Thymus (tissue), 11 donors: ENCODE measurements around the gene DNASE1L2. TPM values are rescaled to one million over a fixed set of nuclear protein-coding genes. Genes with fewer than 3 reads are reported as not detected.

ENCODE experiments used
- DNase-seq, 9 donors: peaks; one replicate each; pipeline ENCODE4 v3.0.0-alpha.2; 2013; ENCODE audit warnings: low spot score in 9 of 9, low read depth in 6 of 9, missing footprints in 1 of 9
- H3K27ac ChIP-seq, 2 donors: one replicate each; pipeline ENCODE4 v1.5.1; 2013; ENCODE audit warnings: control low read depth in 1 of 2, low read depth in 1 of 2, low read length in 1 of 2, mild to moderate bottlenecking in 1 of 2, moderate library complexity in 1 of 2
- H3K27me3 ChIP-seq, 2 donors: one replicate each; pipeline ENCODE4 v1.5.1; 2013; ENCODE audit warnings: low read length in 1 of 2; ENCODE audit not compliant: control insufficient read depth in 2 of 2, insufficient read depth in 1 of 2
- H3K36me3 ChIP-seq, 2 donors: one replicate each; pipeline ENCODE4 v1.5.1; 2013; ENCODE audit warnings: low read length in 1 of 2, mild to moderate bottlenecking in 1 of 2, moderate library complexity in 1 of 2; ENCODE audit not compliant: control insufficient read depth in 2 of 2, insufficient read depth in 2 of 2
- H3K4me1 ChIP-seq, 2 donors: one replicate each; pipeline ENCODE4 v1.5.1; 2013; ENCODE audit warnings: low read length in 2 of 2; ENCODE audit not compliant: control insufficient read depth in 2 of 2, insufficient read depth in 2 of 2
- H3K4me3 ChIP-seq, 2 donors: one replicate each; pipeline ENCODE4 v1.5.1; 2013; ENCODE audit warnings: low read length in 2 of 2, control low read depth in 1 of 2, mild to moderate bottlenecking in 1 of 2
- H3K9me3 ChIP-seq, 2 donors: one replicate each; pipeline ENCODE4 v1.5.1; 2013; ENCODE audit warnings: low read length in 1 of 2, mild to moderate bottlenecking in 1 of 2; ENCODE audit not compliant: control insufficient read depth in 2 of 2, insufficient read depth in 1 of 2
- WGBS: extraction: QIAGEN DNeasy Blood & Tissue Kit; methylation state at CpG from one replicate; pipeline ENCODE4 v1.1.7; 2013; 5-methylcytosine and 5-hydroxymethylcytosine counted together
- polyA plus RNA-seq: library from polyadenylated mRNA; stranded (reverse); fragments of 200-250 nt; gene quantifications from one replicate; pipeline ENCODE4 v1.2.3, GENCODE V29; 2013
- total RNA-seq: library from RNA; stranded (reverse); fragments of 120-200 nt; gene quantifications from one replicate; pipeline ENCODE4 v1.2.4, GENCODE V29; 2013
- donor health status: healthy.

Gene DNASE1L2
- total and polyA plus RNA-seq, 2 donors, result 0.99 to 3.5 TPM

- no peak for DNase-seq
- H3K27me3 ChIP-seq, result no peaks in the 10 kb centered on the region
- no peak overlapping the region for H3K27ac ChIP-seq
- H3K36me3 ChIP-seq, result peaks cover 0 to 9% of the 10 kb centered on the region in 2 donors
- WGBS, result 97% methylated on average over 25 of the region's 25 CpGs
- no peak overlapping the region for H3K4me3 ChIP-seq
- no peaks in the 10 kb centered on the region for H3K9me3 ChIP-seq
- H3K4me1 ChIP-seq, result no peaks in the 10 kb centered on the region
Measured at GRCh38 chr16:2277466-2278271, 41.4 kb downstream of the DNASE1L2 start.

GRCh38 chr16:2278272-2278608 is 42.0 kb downstream of the DNASE1L2 start:
- no peak for DNase-seq
- WGBS, result 97% methylated on average over 14 of the region's 14 CpGs
- H3K27ac ChIP-seq, result no peak overlapping the region

GRCh38 chr16:2278956-2279800 is 42.9 kb downstream of the DNASE1L2 start:
- no peak for DNase-seq
- Histone ChIP-seq H3K9me3 (no peaks in the 10 kb centered on the region), H3K27ac (no peak overlapping the region), H3K4me1 (no peaks in the 10 kb centered on the region), H3K27me3 (no peaks in the 10 kb centered on the region), H3K36me3 (no peaks in the 10 kb centered on the region), H3K4me3 (no peak overlapping the region)
- 94% methylated on average over 26 of the region's 26 CpGs for WGBS

More at GRCh38 chr16:2278272-2278608, 42.0 kb downstream of the DNASE1L2 start:
- Histone ChIP-seq H3K9me3 (no peaks in the 10 kb centered on the region), H3K36me3 (peaks cover 0 to 7% of the 10 kb centered on the region in 2 donors), H3K4me3 (no peak overlapping the region), H3K4me1 (no peaks in the 10 kb centered on the region), H3K27me3 (no peaks in the 10 kb centered on the region)

- H3K4me1 ChIP-seq, result no peaks in the 10 kb centered on the region
- H3K4me3 ChIP-seq, result no peak overlapping the region
- DNase-seq, result no peak
- H3K9me3 ChIP-seq, result no peaks in the 10 kb centered on the region
- no peaks in the 10 kb centered on the region for H3K27me3 ChIP-seq
- no peaks in the 10 kb centered on the region for H3K36me3 ChIP-seq
- WGBS, result 96% methylated on average over 8 of the region's 8 CpGs
- no peak overlapping the region for H3K27ac ChIP-seq
Measured at GRCh38 chr16:2280461-2280860, 44.2 kb downstream of the DNASE1L2 start.

GRCh38 chr16:2280981-2281542 is 44.8 kb downstream of the DNASE1L2 start:
- H3K27me3 ChIP-seq, result no peaks in the 10 kb centered on the region
- WGBS, result 96% methylated on average over 24 of the region's 24 CpGs
- H3K9me3 ChIP-seq, result no peaks in the 10 kb centered on the region
- no peak overlapping the region for H3K27ac ChIP-seq
- H3K4me1 ChIP-seq, result no peaks in the 10 kb centered on the region
- H3K36me3 ChIP-seq, result no peaks in the 10 kb centered on the region
- no peak for DNase-seq
- no peak overlapping the region for H3K4me3 ChIP-seq

- H3K27ac ChIP-seq, result no peak overlapping the region
- H3K4me1 ChIP-seq, result no peaks in the 10 kb centered on the region
- no peak for DNase-seq
- H3K4me3 ChIP-seq, result no peak overlapping the region
- H3K36me3 ChIP-seq, result no peaks in the 10 kb centered on the region
- no peaks in the 10 kb centered on the region for H3K27me3 ChIP-seq
- 85% methylated on average over 5 of the region's 5 CpGs for WGBS
- no peaks in the 10 kb centered on the region for H3K9me3 ChIP-seq
Measured at GRCh38 chr16:2282262-2282661, 46.0 kb downstream of the DNASE1L2 start.

- no peaks in the 10 kb centered on the region for H3K9me3 ChIP-seq
- H3K27ac ChIP-seq, result no peak overlapping the region
- whole genome bisulfite sequencing, result 95% methylated on average over 26 of the region's 26 CpGs
- H3K36me3 ChIP-seq, result no peaks in the 10 kb centered on the region
- H3K27me3 ChIP-seq, result no peaks in the 10 kb centered on the region
- H3K4me3 ChIP-seq, result no peak overlapping the region
- no peak for DNase-seq
- no peaks in the 10 kb centered on the region for H3K4me1 ChIP-seq
Measured at GRCh38 chr16:2282866-2283555, 46.8 kb downstream of the DNASE1L2 start.

- no peaks in the 10 kb centered on the region for H3K27me3 ChIP-seq
- H3K27ac ChIP-seq, result no peak overlapping the region
- H3K4me3 ChIP-seq, result no peak overlapping the region
- no peaks in the 10 kb centered on the region for H3K9me3 ChIP-seq
- no peaks in the 10 kb centered on the region for H3K4me1 ChIP-seq
- WGBS, result 96% methylated on average over 37 of the region's 37 CpGs
- H3K36me3 ChIP-seq, result no peaks in the 10 kb centered on the region
- DNase-seq, result no peak
Measured at GRCh38 chr16:2284001-2284770, 47.9 kb downstream of the DNASE1L2 start.
